ENCODE results near the gene TRIM66.

TRIM66 gene

DNA sequence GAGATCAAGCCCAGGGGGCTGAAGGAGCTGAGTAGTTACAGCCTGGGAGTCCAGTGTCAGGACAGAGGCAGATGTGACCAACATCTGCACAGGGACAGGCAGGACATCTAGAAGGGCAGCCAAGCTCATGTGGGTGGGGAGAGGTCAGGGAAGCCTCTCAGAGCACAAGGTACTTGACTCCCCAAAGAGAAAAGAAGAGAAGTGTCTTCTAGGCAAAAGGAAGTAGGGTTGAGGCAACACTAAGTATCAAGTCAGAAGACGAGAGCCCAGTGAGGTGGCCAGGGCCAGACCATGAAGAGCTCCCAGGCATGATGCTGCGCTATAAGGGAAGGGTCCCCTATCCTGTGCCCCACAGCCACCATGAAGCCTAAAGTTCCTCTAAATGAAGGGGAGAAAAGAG is 21.7 kb upstream of the TRIM66 start:
- H3K27ac Mint-ChIP-seq: no peak overlapping the region
- no peak overlapping the region for H3K4me3 Mint-ChIP-seq
- H3K27me3 Mint-ChIP-seq: no peaks in the 10 kb centered on the region
- H3K9me3 Mint-ChIP-seq: no peaks in the 10 kb centered on the region
- no peaks in the 10 kb centered on the region for H3K36me3 Mint-ChIP-seq (ENCODE audit: low read depth)
- H3K4me1 Mint-ChIP-seq (ENCODE audit: low read depth): no peaks in the 10 kb centered on the region

DNA sequence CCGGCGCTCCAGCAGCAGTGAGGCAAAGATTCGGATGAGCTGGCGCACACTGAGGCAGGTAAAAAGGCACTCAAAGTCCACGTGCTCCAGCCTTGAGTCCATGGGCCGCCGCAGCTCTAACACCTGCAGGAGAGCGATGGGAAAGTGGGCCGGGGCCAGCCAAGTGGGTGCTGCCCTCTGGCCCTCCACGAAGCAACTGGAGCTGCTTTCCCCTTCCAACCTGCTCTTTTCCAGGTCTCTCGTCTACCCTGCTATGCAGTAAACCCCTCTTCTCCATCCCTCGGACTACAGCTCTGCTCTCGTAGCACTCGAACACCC is 20.1 kb upstream of the TRIM66 start:
- no peaks in the 10 kb centered on the region for H3K9me3 Mint-ChIP-seq
- no peaks in the 10 kb centered on the region for H3K4me1 Mint-ChIP-seq (ENCODE audit: low read depth)
- no peaks in the 10 kb centered on the region for H3K27me3 Mint-ChIP-seq
- H3K4me3 Mint-ChIP-seq: no peak overlapping the region
- H3K27ac Mint-ChIP-seq: no peak overlapping the region
- H3K36me3 Mint-ChIP-seq (ENCODE audit: low read depth): no peaks in the 10 kb centered on the region

- Mint-ChIP-seq H3K27ac (no peak overlapping the region), H3K4me1 (ENCODE audit: low read depth) (no peaks in the 10 kb centered on the region), H3K27me3 (no peaks in the 10 kb centered on the region), H3K36me3 (ENCODE audit: low read depth) (no peaks in the 10 kb centered on the region), H3K9me3 (no peaks in the 10 kb centered on the region), H3K4me3 (no peak overlapping the region)
Measured at GRCh38 chr11:8701891-8702597, 19.6 kb upstream of the TRIM66 start.

DNA sequence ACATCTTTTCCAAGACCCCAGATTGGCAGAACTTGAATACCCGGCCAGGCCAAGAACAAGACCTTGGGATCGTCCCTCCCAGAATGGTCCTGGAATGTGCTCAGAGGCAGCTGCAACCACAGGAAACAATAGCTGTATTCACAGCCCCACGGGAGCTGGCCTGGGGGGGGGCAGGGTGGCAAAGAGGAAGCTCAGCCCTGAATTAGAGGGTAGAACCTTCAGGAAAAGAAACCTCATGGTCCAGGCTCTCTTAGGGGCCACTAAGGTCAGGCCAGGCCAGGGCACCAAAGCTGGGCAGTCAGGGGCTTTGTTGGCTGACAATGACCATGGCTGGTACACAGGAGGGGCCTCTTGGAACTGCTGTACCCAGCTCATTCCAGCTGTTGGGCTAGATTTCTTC is 17.4 kb upstream of the TRIM66 start:
- Mint-ChIP-seq H3K36me3 (ENCODE audit: low read depth) (peaks cover 11% of the 10 kb centered on the region), H3K27me3 (no peaks in the 10 kb centered on the region), H3K4me1 (ENCODE audit: low read depth) (no peaks in the 10 kb centered on the region), H3K27ac (no peak overlapping the region), H3K9me3 (no peaks in the 10 kb centered on the region), H3K4me3 (no peak overlapping the region)

GRCh38 chr11:8698917-8699441 is 16.5 kb upstream of the TRIM66 start:
- Mint-ChIP-seq H3K4me3 (no peak overlapping the region), H3K27ac (no peak overlapping the region), H3K9me3 (no peaks in the 10 kb centered on the region), H3K4me1 (ENCODE audit: low read depth) (no peaks in the 10 kb centered on the region), H3K36me3 (ENCODE audit: low read depth) (peaks cover 11% of the 10 kb centered on the region), H3K27me3 (no peaks in the 10 kb centered on the region)

GRCh38 chr11:8698379-8698851 is 15.9 kb upstream of the TRIM66 start:
- Mint-ChIP-seq H3K36me3 (ENCODE audit: low read depth) (peaks cover 15% of the 10 kb centered on the region), H3K27ac (no peak overlapping the region), H3K4me1 (ENCODE audit: low read depth) (no peaks in the 10 kb centered on the region), H3K9me3 (no peaks in the 10 kb centered on the region), H3K4me3 (no peak overlapping the region), H3K27me3 (no peaks in the 10 kb centered on the region)

DNA sequence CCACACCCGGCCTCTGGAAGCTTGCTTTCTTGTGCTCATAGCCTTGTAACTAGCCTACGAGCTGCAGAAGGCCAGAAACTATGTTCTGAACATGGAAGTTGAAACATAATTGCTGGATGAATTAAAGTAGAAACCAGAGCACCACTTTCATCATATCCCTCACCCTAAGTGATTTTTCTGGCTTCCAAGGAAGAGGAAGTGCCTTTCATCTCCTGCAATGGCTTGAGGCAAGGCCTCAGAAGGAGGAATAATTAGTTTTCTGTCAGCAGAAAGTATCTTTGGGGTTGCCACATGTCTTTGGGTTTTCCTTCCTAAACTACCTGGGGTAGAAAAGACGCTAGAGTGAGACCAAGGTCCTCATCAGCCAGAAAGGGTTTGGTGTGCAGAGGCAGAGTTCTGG is 14.6 kb upstream of the TRIM66 start:
- H3K27me3 Mint-ChIP-seq: no peaks in the 10 kb centered on the region
- peaks cover 27% of the 10 kb centered on the region for H3K36me3 Mint-ChIP-seq (ENCODE audit: low read depth)
- no peak overlapping the region for H3K4me3 Mint-ChIP-seq
- H3K4me1 Mint-ChIP-seq (ENCODE audit: low read depth): no peaks in the 10 kb centered on the region
- no peak overlapping the region for H3K27ac Mint-ChIP-seq
- no peaks in the 10 kb centered on the region for H3K9me3 Mint-ChIP-seq

GRCh38 chr11:8694137-8694536 is 11.7 kb upstream of the TRIM66 start:
- Mint-ChIP-seq H3K27me3 (no peaks in the 10 kb centered on the region), H3K27ac (peak overlapping the region; percentile 2), H3K4me1 (ENCODE audit: low read depth) (peaks cover 10% of the 10 kb centered on the region), H3K4me3 (no peak overlapping the region), H3K36me3 (ENCODE audit: low read depth) (peaks cover 52% of the 10 kb centered on the region), H3K9me3 (no peaks in the 10 kb centered on the region)

DNA sequence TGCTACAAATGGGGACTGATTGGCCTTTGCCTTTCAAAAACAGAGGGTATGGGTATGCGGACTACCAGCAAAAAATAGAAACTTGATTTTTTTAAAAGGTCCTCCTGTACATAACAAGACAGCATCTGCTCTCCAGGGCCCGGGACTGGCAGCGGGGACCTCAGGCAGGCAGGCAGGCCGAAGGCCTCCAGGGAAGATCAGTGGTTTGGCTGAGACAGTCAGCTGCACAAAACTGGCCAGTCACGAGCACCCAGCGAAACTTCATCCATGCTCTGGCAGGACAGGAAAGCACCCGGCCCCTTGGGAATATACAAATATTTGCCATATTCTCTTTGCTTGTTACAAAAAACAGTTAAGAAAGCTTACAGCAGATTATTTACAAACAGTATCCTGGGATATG is 11.1 kb upstream of the TRIM66 start:
- Mint-ChIP-seq H3K4me1 (ENCODE audit: low read depth) (peaks cover 16% of the 10 kb centered on the region), H3K27ac (peak overlapping the region; percentile 2), H3K36me3 (ENCODE audit: low read depth) (peaks cover 56% of the 10 kb centered on the region), H3K27me3 (no peaks in the 10 kb centered on the region), H3K4me3 (no peak overlapping the region), H3K9me3 (no peaks in the 10 kb centered on the region)

DNA sequence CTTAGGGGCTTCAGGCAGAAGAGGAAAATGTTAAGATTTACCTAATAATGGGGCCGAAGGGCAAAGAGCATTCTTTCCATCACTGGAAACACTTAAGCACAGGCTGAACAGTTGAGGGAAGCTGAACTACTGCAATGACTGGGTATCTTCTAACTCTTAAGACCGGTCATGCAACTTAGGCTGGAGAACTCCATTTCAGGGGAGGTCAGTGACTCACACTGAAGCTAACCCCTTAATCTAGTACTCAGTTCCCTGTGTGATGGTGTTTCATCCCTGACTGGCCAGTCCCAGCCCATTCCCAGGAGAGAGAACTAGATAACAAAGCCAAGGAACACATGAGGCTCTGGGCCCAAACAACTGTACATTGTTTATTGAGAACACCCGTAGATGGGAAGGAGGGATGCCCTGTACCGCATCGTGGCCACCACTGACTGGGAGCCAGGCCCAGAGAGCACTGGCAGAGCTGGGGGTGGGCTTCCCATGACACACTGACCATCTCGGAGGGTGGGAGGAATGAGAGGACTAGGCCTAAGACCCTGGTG is 10.6 kb upstream of the TRIM66 start:
- Mint-ChIP-seq H3K36me3 (ENCODE audit: low read depth) (peaks cover 61% of the 10 kb centered on the region), H3K4me1 (ENCODE audit: low read depth) (peaks cover 21% of the 10 kb centered on the region), H3K9me3 (no peaks in the 10 kb centered on the region), H3K27me3 (no peaks in the 10 kb centered on the region), H3K4me3 (no peak overlapping the region), H3K27ac (no peak overlapping the region)

DNA sequence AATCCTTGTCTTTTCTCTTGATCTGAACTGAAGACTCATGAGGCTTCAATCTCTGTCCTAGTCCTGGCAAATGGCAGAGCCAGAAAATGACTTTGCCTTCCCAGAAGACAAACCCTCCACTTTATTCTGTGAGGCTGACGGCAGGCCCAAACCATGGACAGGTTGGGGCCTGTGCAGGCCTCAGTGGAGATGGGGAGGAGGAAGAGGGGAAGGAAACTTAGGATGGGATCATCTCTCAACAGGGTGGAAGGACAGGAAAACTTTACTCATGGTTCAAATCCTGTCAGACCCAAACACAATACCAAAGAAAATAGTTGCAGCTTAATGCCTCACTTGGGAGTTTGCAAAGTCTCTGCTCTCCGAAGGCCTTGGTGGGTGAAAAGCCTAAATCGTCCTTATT is 10.0 kb upstream of the TRIM66 start:
- Mint-ChIP-seq H3K27ac (no peak overlapping the region), H3K9me3 (no peaks in the 10 kb centered on the region), H3K27me3 (no peaks in the 10 kb centered on the region), H3K4me3 (no peak overlapping the region), H3K4me1 (ENCODE audit: low read depth) (peaks cover 28% of the 10 kb centered on the region), H3K36me3 (ENCODE audit: low read depth) (peaks cover 68% of the 10 kb centered on the region)

DNA sequence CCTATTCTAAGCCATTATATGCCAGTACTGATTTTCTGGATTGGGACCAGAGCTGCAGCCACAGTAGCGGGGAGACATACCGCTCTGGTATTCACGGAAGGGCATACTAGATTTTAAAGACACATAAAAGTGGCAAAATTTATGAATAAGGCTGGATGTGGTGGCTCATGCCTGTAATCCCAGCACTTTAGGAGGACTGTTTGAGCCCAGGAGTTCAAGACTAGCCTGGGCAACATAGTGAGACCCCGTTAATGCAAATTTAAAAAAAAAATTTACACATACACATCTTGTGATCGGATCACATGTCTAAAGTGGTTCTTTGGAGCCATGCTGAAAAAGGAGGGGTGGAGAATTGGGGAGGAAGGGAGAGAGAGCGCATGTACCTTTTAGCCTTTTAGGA is 9.1 kb upstream of the TRIM66 start:
- Mint-ChIP-seq H3K27me3 (no peaks in the 10 kb centered on the region), H3K27ac (no peak overlapping the region), H3K36me3 (ENCODE audit: low read depth) (peaks cover 75% of the 10 kb centered on the region), H3K4me1 (ENCODE audit: low read depth) (peaks cover 34% of the 10 kb centered on the region), H3K9me3 (no peaks in the 10 kb centered on the region), H3K4me3 (no peak overlapping the region)

DNA sequence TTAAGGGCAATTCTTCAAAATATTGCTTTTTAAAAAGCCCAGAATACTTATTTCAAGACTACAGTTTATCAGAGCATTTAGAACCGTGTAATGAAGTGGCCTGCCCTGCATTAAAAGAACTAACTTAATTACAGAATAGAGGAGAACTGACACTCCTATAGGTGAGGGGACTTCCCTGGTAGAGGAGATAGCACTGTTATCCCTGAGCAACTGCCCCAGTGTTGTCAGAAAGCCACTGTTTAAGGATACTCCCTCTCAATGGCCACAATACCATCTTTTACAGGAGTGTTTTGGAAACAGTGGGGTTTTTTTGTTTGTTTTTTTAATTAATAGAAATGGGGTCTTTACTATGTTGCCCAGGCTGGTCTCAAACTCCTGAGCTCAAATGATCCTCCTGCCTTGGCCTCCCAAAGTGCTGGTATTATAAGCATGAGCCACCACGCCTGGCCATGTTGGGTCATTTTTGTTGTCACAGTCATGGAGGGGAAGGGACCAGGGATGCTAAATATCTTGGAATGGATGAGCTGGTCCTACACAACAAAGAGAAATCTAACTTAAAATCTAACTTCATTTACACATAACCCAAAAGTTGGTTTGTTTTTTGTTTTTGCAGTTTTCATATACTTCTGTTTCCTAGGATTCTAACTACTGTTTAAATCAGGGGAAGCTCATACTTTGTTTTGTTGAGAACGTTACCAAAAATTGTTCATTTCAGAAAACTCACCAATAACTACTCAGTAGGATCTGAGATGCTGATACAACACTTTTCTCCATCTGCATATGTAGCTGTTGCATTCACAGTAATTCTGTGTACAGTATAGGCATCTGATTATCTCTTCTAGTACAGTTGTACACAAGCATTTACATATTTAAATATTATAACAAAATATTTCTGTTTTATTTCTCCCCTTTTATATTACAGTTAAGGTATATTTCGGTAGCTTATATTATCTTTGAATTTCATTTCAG is 8.2 kb upstream of the TRIM66 start:
- no peaks in the 10 kb centered on the region for H3K9me3 Mint-ChIP-seq
- H3K4me3 Mint-ChIP-seq: peak overlapping the region; percentile 97

GRCh38 chr11:8689726-8690255 is 7.3 kb upstream of the TRIM66 start:
- H3K9me3 Mint-ChIP-seq: no peaks in the 10 kb centered on the region
- H3K27me3 Mint-ChIP-seq: no peaks in the 10 kb centered on the region
- peak overlapping the region; percentile 88 for H3K27ac Mint-ChIP-seq
- H3K36me3 Mint-ChIP-seq (ENCODE audit: low read depth): peaks cover 82% of the 10 kb centered on the region
- H3K4me3 Mint-ChIP-seq: peak overlapping the region; percentile 97
- peaks cover 52% of the 10 kb centered on the region for H3K4me1 Mint-ChIP-seq (ENCODE audit: low read depth)

More for the DNA sequence above, 8.2 kb upstream of the TRIM66 start:
- peaks cover 43% of the 10 kb centered on the region for H3K4me1 Mint-ChIP-seq (ENCODE audit: low read depth)
- peaks cover 79% of the 10 kb centered on the region for H3K36me3 Mint-ChIP-seq (ENCODE audit: low read depth)
- H3K27ac Mint-ChIP-seq: no peak overlapping the region
- H3K27me3 Mint-ChIP-seq: no peaks in the 10 kb centered on the region
